OCI-M2 (cell line): Measurements from ENCODE around the gene CCDC33.

Experiments
- DNase-seq: peaks from one replicate; lab custom pipeline; 2025; ENCODE audit not compliant: unreplicated experiment; lab: John Stamatoyannopoulos, UW

Gene CCDC33

DNA sequence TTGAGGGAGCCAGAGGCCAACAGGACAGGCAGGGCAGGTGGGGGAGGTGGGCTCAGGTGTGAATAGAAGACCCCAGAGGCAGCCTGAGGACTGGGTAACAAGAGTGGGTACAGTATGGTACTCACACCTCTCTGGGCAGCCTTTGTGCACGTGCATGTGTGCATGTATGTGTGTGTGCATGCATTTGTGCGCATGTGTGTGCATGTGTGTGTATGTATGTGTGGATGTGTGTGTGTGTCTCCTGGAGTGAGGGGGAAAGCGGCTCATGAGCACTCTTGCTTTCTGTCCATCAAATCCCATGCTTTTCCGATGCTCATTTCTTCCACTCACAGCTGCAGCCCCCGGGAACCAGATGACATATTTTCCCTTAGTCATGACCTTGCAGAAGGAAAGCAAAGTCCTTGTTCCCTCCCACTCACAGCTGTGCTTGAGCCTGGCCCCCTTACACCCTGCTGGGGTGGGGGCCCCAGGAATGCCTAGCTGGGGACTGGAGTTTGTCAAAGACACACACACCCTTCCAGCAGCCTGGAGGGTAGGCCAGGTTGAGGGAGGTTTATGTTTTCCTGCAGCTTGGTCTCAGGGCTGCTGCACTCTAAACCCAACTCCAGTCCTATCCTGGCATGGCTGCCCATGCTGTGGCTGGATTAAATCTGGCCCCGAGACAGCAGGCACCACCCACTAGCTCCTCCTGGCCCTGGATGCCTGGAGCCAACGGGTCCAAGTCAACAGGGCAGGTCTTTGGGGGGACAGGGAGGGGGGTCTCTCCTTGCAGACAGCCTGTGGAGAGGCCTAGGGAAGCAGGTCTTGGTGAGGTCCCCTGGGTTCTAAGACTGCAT lies 22.5 kb downstream of the CCDC33 start:
- no peak for DNase-seq

GRCh38 chr15:74259292-74259648 lies 23.1 kb downstream of the CCDC33 start:
- DNase-seq: no peak

DNA sequence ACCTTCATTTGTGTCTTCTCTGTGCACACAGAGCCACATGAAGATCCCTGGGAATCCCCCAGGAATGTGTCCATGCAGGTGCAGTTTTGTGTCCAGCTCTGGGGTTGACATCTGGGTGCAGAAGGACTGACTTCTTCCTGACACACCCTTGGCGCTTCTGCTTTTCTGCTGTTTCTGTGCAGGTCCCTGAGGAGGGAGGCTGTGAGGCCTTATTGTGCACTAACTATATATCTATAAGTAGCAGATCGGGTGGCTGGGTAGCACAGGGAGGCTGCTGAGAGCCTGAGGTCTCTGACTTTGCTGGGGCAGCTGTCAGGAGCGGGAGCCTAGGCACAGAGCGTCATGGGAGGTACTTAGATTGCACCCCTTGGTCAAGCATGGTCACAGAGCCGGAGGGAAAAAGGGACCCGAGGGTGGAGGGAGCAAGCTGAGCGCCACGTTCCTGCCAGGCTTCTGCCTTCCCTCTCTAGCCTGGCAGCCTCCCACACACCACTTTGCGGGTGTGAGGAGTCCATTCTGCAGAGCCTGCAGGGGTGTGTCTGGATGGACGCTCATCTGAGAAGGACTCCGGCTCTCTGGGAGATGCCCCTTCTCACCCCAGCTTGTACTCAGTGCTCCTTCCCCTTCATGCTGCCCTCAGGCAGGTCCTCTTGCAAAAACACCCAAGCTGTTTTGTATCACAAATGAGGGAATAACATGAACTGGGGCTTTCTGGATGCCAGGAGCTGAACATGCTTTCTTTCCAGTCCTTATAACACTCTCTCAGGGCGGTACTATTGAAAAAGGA lies 23.9 kb downstream of the CCDC33 start:
- no peak for DNase-seq

DNA sequence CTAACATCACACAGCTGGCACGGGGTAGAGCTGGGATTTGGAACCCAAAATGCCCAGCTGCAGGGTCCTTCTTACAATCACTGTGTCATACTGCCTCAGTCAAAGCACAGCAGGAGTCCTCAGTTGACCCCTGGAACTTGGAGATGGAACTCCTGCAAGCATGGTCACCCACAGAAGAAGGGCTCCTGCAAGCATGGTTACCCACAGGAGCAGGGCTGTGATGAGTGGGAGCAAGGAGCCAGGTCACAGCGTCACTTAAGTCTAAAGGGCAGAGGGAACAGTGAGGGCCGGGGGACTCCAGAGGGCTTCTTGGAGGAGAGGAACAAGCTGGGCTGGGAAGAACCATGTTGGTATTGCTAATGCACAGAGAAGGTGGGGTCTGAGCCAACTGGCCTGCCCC lies 24.9 kb downstream of the CCDC33 start:
- no peak for DNase-seq

DNA sequence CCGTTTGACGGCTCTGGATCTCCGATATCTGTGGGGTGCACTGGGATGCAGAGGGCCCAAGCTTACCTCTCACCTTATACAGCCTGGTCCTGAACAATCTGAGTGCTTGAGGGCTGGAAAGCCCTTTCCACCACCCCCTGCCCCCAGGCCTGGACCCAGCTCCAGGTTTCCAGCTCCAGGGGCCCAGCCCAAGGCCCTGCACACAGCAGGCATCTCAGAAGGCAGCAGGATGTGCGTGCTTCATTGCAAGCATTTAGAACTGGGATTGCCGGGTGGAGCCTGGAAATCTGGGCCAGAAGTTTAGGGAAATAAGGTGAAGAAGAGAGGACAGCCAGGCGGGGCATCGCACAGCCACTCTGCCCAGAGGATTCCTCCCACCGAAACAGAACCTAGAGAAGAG lies 25.6 kb downstream of the CCDC33 start:
- DNase-seq: no peak

GRCh38 chr15:74262151-74262550 lies 26.0 kb downstream of the CCDC33 start:
- DNase-seq: no peak

DNA sequence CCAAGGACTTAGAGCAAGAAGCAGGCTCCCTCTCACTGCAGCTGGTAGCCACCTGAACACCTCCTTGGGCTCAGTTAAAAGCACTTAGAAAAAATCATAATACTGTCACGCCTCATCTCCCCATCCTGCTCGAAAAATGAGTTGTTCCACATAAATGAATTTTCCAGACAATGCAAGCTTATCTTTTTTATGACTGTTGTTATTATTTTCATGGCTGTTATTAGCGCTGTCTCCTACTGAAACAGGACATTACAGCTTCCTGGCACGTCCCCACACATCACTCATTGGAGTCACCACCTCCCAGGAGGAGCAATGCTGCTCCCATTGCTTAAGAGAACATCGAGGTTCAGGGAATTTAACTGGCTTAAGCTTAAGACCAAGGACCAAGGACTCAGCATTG lies 26.5 kb downstream of the CCDC33 start:
- no peak for DNase-seq

- no peak for DNase-seq
Measured at GRCh38 chr15:74263466-74263865, 27.3 kb downstream of the CCDC33 start.

GRCh38 chr15:74264081-74264501 lies 28.0 kb downstream of the CCDC33 start:
- DNase-seq: no peak

DNA sequence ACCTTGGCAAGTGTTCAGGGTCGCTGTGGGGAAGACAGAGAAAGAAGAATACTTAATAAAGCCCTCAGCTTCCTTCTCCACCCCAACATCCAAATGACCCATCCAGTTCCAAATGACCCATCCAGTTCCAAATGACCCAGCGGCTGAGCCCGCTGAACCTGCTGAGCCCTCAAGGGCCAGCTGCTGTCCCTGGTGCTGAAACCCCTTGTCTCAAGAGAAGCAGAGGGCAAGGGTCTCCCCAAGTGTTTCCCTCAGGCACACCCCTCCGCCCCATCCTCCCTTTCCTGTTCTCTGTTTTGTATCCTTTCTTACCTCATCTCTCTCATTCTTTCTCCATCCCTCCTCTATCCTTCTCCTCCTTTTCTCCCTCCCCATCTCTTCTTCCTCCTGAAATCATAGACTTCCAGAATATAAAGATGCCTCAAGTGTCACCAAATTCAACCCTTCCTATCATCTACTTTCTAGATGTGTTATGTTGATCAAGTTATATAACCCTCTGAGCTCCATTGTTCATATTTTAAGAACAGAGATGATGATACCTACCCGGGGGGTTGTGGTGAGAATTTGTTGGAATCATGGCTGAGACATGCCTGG lies 29.0 kb downstream of the CCDC33 start:
- DNase-seq: no peak

DNA sequence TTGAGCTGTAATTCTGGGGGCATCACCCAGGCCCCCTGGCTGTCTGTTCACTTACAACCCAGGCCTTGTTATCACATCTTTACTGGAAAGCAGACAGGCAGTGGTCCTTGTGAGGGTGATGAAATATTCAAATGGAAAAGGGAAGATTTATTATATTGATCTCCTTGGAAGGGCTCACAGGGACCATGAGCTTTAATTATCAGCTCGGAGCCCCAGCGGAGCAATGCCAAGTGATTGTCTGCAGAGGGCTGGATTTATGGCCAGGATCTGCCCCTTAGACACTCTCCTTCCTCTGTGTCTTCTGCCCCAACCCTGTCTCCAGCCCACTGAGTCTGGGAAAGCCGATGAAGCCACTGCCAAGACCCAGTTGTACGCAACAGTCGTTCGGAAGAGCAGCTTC lies 31.9 kb downstream of the CCDC33 start:
- no peak for DNase-seq

DNA sequence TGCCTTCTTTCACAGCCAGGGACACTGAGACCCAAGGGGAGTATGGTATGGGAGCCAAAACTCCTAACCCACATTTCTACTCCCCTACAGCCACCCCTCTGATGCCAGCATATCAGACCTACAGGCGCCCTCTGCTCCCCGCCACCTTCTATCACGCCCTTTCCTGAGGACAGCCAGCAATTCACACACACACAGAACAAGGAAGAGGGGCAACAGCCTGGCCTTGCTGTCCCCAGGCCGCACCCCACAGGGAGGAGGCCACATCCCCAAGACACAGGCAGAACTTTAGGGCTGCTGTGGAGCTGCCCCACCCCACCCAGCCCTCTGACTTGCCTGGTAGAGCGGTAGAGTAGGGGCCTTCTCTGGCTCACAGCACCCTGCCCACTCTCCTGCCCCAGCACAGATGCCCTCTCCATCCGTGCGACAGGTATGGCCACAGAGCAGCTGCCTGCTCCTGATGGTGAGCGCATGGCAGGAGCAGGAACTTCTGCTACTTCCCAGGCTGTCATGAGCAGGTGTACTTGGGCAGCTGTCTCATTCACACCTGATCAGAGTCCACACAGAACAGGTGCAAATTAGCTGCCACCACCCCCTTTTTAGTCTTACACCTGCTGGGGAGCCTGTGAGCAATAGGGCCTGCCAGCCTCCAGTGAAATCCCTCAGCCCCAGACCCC lies 33.4 kb downstream of the CCDC33 start:
- DNase-seq: no peak

DNA sequence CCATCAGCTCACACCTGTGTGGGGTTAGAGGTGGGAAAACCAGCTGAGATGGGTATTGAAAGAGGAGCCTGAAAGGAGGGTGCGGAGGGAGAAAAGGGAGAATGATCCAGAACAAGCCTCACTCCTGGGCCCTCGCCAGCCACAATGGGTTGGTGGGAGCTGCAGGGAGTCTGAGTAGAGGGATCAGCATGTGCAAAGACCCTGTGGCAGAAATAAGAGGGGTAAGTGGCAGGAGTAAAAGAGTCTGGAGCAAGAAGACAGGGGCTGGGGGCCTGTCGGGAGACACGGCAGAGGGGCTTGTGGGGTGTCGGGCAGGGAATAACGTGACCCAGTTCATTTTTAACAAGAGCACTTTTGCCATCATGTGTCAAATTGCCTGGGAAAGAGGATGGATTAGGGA lies 34.0 kb downstream of the CCDC33 start:
- no peak for DNase-seq

DNA sequence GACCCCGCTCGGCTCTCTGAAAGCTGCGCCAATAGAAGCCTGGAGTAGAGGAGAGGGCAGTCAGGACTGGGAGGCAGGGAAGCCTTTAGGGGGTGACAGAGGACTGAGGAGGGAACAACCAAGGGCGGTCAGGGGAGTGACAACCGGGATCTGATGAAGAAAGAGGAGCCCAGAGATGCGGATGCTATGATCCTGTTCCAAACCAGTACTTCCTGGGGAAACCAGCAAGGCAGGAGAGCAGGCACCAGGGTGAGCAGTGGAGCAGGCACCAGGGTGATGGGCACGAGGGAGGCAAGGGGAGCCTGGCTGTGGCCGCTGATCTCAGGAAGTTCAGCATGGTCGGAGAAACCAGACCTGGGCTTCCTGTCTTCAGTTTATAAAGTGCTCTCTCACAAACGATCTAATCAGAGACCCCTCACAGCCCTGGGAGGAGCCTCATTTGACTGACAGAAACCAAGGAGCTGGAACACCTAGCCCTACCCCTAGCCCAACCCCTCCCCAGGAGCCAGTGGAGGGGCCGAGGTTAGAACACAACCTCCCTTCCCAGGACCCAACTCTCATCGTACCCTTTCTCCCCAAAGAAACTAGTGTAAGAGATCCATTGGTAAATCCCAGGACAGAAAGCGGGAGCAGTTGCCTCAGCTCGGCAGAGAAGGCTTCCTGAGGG lies 34.9 kb downstream of the CCDC33 start:
- no peak for DNase-seq

DNA sequence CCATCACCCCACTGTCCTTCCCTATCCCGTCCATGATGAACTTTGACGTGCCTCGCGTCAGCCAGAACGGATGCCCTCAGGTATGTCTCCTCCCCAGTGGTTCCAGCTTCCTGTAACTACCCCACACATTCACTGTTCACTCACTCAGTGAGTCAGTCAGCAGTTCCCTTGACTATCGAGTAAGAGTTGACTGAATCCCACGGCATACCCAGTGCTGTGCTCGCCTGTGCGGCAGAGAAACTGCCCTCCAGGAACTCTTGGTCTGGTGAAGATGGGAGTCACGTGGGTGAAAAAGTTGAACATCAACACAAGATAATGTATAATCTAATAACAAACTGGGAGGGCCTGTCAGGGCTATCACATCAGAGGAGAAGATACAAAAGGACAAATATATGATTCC lies 36.7 kb downstream of the CCDC33 start:
- no peak for DNase-seq

GRCh38 chr15:74274470-74275038 lies 38.4 kb downstream of the CCDC33 start:
- no peak for DNase-seq

- no peak for DNase-seq
Measured at GRCh38 chr15:74275957-74276356, 39.8 kb downstream of the CCDC33 start.

DNA sequence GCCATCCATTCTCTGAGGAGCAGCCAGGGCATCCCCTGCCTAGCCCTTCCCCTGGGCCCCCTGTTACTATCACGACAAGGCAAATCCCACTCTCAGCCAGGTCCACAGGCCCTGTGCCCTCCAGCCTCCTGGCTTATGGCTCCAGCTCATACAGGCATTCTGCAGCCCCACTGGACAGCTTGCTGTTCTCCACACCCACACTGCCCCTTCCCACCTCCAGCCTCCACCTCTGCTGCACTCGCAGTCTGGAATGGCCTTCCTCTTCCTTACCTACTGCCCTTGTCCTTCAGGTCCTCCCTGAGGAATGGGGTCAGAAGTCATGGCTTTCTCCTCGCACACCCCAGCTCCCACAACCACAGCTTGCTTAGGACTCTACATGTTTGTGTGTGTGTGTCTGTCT lies 40.4 kb downstream of the CCDC33 start:
- DNase-seq: no peak

- no peak for DNase-seq
Measured at GRCh38 chr15:74277242-74277810, 41.2 kb downstream of the CCDC33 start.

DNA sequence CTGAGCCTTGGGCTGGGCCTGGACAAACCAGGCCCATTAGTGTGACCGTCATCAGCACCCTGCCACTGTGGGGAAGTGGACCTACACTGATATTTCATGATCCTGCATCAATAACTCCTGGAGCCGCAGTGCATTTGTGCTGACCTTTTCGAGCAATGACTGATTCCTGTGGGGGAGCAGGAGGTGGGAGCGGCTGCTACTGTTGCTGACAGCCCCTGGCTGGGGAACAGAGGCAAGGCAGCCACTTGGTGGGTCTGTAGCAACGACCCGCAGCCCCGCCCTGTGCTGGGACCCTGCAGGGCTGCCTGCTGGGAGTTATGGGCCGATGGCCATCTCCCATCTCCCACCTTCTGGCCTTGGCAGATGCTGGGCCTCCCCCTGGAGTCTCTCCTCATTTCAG lies 42.1 kb downstream of the CCDC33 start:
- no peak for DNase-seq
